ENCODE measurements around the gene C9orf85. TPM values are rescaled to one million over a fixed set of nuclear protein-coding genes. Genes with fewer than 3 reads are reported as not detected.

C9orf85 gene
- polyA plus RNA-seq, 1 donor from 2014 or later, result 20.3 TPM

DNA sequence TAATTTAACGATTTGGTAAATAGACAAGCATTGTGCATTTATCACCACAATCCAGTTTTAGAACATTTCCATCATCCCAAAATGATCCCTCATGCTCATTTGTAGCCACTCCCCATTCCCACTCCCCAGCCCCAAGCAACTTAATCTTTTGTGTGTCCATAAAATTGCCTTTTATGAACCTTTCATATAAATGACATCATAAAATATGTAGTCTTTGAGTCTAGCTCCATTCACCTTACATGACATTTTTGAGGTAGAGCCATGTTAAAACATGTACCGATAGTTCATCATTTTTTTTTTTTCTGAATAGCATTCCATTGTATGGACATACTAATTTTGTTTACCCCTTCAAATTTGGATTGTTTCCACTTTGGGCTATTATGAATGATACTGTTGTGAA is 70.5 kb downstream of the C9orf85 start:
- Histone ChIP-seq H3K4me3 (ENCODE audit: low read length) (no peak overlapping the region), H3K27me3 (ENCODE audit: insufficient read depth, low read depth, low read length) (no peaks in the 10 kb centered on the region), H3F3A (ENCODE audit: insufficient read depth, low read length, poor library complexity, severe bottlenecking) (no peaks in the 10 kb centered on the region), H3K9me3 (ENCODE audit: low read length) (no peaks in the 10 kb centered on the region), H2AFZ (ENCODE audit: low read depth, low read length) (no peak overlapping the region), H3K4me2 (ENCODE audit: low read length) (no peak overlapping the region), H3K36me3 (ENCODE audit: insufficient read depth, low read length) (no peaks in the 10 kb centered on the region), H3K79me2 (replicated peaks; ENCODE audit: insufficient read depth, low read length) (no peaks in the 10 kb centered on the region), H3K9me2 (ENCODE audit: insufficient read depth, low read length) (no peaks in the 10 kb centered on the region), H3K27ac (ENCODE audit: low read length) (no peak overlapping the region), H4K20me1 (ENCODE audit: insufficient read depth) (no peaks in the 10 kb centered on the region), H3K9ac (ENCODE audit: low read length) (no peak overlapping the region)
- no peak for TF ChIP-seq TAF1 (IDR thresholded peaks at IDR 0.05; ENCODE audit: low read depth)
- no peak for TF ChIP-seq POLR2AphosphoS5 (IDR thresholded peaks at IDR 0.05)
- TF ChIP-seq EZH2 (IDR thresholded peaks at IDR 0.05; ENCODE audit: borderline replicate concordance, insufficient read depth, low read length, poor library complexity, severe bottlenecking), result no peak
- TF ChIP-seq MXI1 (conservative IDR thresholded peaks at IDR 0.05; ENCODE audit: poor library complexity, severe bottlenecking), result no peak
- TF ChIP-seq, protein P1, sequence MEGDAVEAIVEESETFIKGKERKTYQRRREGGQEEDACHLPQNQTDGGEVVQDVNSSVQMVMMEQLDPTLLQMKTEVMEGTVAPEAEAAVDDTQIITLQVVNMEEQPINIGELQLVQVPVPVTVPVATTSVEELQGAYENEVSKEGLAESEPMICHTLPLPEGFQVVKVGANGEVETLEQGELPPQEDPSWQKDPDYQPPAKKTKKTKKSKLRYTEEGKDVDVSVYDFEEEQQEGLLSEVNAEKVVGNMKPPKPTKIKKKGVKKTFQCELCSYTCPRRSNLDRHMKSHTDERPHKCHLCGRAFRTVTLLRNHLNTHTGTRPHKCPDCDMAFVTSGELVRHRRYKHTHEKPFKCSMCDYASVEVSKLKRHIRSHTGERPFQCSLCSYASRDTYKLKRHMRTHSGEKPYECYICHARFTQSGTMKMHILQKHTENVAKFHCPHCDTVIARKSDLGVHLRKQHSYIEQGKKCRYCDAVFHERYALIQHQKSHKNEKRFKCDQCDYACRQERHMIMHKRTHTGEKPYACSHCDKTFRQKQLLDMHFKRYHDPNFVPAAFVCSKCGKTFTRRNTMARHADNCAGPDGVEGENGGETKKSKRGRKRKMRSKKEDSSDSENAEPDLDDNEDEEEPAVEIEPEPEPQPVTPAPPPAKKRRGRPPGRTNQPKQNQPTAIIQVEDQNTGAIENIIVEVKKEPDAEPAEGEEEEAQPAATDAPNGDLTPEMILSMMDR (IDR thresholded peaks at IDR 0.05; ENCODE audit: poor library complexity, severe bottlenecking), result no peak
- no peak for TF ChIP-seq RAD21 (conservative IDR thresholded peaks at IDR 0.05)
- TF ChIP-seq SMC3 (conservative IDR thresholded peaks at IDR 0.05; ENCODE audit: poor library complexity), result no peak
- TF ChIP-seq, protein P2, sequence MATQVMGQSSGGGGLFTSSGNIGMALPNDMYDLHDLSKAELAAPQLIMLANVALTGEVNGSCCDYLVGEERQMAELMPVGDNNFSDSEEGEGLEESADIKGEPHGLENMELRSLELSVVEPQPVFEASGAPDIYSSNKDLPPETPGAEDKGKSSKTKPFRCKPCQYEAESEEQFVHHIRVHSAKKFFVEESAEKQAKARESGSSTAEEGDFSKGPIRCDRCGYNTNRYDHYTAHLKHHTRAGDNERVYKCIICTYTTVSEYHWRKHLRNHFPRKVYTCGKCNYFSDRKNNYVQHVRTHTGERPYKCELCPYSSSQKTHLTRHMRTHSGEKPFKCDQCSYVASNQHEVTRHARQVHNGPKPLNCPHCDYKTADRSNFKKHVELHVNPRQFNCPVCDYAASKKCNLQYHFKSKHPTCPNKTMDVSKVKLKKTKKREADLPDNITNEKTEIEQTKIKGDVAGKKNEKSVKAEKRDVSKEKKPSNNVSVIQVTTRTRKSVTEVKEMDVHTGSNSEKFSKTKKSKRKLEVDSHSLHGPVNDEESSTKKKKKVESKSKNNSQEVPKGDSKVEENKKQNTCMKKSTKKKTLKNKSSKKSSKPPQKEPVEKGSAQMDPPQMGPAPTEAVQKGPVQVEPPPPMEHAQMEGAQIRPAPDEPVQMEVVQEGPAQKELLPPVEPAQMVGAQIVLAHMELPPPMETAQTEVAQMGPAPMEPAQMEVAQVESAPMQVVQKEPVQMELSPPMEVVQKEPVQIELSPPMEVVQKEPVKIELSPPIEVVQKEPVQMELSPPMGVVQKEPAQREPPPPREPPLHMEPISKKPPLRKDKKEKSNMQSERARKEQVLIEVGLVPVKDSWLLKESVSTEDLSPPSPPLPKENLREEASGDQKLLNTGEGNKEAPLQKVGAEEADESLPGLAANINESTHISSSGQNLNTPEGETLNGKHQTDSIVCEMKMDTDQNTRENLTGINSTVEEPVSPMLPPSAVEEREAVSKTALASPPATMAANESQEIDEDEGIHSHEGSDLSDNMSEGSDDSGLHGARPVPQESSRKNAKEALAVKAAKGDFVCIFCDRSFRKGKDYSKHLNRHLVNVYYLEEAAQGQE (IDR thresholded peaks at IDR 0.05; ENCODE audit: borderline replicate concordance), result no peak
- TF ChIP-seq EP300 (conservative IDR thresholded peaks at IDR 0.05; ENCODE audit: poor library complexity, severe bottlenecking), result no peak

DNA sequence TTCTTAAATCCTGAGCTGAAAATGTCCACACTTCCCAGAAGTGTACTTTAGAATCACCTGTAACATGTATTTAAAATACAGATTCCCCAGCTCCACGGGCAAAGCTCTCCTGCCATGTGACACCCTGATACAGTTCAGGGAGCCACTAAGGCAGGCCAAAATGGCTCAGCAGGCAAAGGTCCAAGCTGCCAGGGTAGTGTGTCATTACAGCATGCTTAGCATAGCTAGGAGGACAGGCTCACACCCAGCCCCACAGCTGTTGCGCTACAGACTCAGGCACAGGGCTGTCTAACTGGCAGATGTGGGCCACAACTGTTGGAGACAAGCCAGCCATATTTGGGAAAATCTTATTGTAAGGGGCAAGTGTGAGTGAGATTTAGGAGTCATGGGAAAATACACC is 73.0 kb downstream of the C9orf85 start:
- Histone ChIP-seq H2AFZ (ENCODE audit: low read depth, low read length) (no peak overlapping the region), H3K9me3 (ENCODE audit: low read length) (no peaks in the 10 kb centered on the region), H3K79me2 (replicated peaks; ENCODE audit: insufficient read depth, low read length) (no peaks in the 10 kb centered on the region), H3K4me3 (ENCODE audit: low read length) (no peak overlapping the region), H3F3A (ENCODE audit: insufficient read depth, low read length, poor library complexity, severe bottlenecking) (no peaks in the 10 kb centered on the region), H3K4me2 (ENCODE audit: low read length) (no peak overlapping the region), H3K9me2 (ENCODE audit: insufficient read depth, low read length) (no peaks in the 10 kb centered on the region), H3K36me3 (ENCODE audit: insufficient read depth, low read length) (no peaks in the 10 kb centered on the region), H3K27ac (ENCODE audit: low read length) (no peak overlapping the region), H4K20me1 (ENCODE audit: insufficient read depth) (no peaks in the 10 kb centered on the region), H3K9ac (ENCODE audit: low read length) (no peak overlapping the region), H3K27me3 (ENCODE audit: insufficient read depth, low read depth, low read length) (no peaks in the 10 kb centered on the region)
- TF ChIP-seq MXI1 (conservative IDR thresholded peaks at IDR 0.05; ENCODE audit: poor library complexity, severe bottlenecking) (no peak), SMC3 (conservative IDR thresholded peaks at IDR 0.05; ENCODE audit: poor library complexity) (no peak), RAD21 (conservative IDR thresholded peaks at IDR 0.05) (no peak), EP300 (conservative IDR thresholded peaks at IDR 0.05; ENCODE audit: poor library complexity, severe bottlenecking) (no peak), EZH2 (IDR thresholded peaks at IDR 0.05; ENCODE audit: borderline replicate concordance, insufficient read depth, low read length, poor library complexity, severe bottlenecking) (no peak)
- TF ChIP-seq, protein P1 (IDR thresholded peaks at IDR 0.05; ENCODE audit: poor library complexity, severe bottlenecking), result no peak

Measured in neural cell (in vitro differentiated cells).